Astrocyte (in vitro differentiated cells and primary cell): ENCODE measurements around the gene MAGIX. TPM values are rescaled to one million over a fixed set of nuclear protein-coding genes. Genes with fewer than 3 reads are reported as not detected.

ENCODE experiments used
- DNase-seq: peaks from one replicate; pipeline ENCODE4 v3.0.0-alpha.2; 2010; ENCODE audit warnings: low read depth
- FAIRE-seq: peaks from 2 replicates; lab custom pipeline; 2011; peaks lifted over from hg19 to GRCh38; lab: Jason Lieb, UNC
- H2AFZ ChIP-seq: 2 replicates; pipeline ENCODE4 v1.6.0; 2012; ENCODE audit warnings: low read depth, low read length, inconsistent platforms
- H3K27ac ChIP-seq: 2 replicates; pipeline ENCODE4 v1.5.1; 2011; ENCODE audit warnings: low read depth, low read length, inconsistent platforms
- H3K27me3 ChIP-seq: 2 replicates; pipeline ENCODE4 v1.6.0; 2011; ENCODE audit warnings: low read length, inconsistent platforms; ENCODE audit not compliant: insufficient read depth
- H3K36me3 ChIP-seq: 2 replicates; pipeline ENCODE4 v1.5.1; 2011; ENCODE audit warnings: low read length, inconsistent platforms; ENCODE audit not compliant: insufficient read depth
- H3K4me1 ChIP-seq: 2 replicates; pipeline ENCODE4 v1.5.1; 2011; ENCODE audit warnings: low read length, inconsistent platforms; ENCODE audit not compliant: insufficient read depth
- H3K4me2 ChIP-seq: 2 replicates; pipeline ENCODE4 v1.6.0; 2012; ENCODE audit warnings: low read length, inconsistent platforms
- H3K4me3 ChIP-seq: 2 replicates; pipeline ENCODE4 v1.5.1; 2011; ENCODE audit warnings: low read depth, mild to moderate bottlenecking, low read length, inconsistent platforms; ENCODE audit not compliant: insufficient read depth
- H3K79me2 ChIP-seq: 2 replicates; pipeline ENCODE4 v1.6.0; 2012; ENCODE audit warnings: mild to moderate bottlenecking, low read length, inconsistent platforms; ENCODE audit not compliant: insufficient read depth
- H3K9ac ChIP-seq: 2 replicates; pipeline ENCODE4 v1.6.0; 2012; ENCODE audit warnings: mild to moderate bottlenecking, low read length, inconsistent platforms
- H3K9me3 ChIP-seq: 2 replicates; pipeline ENCODE4 v1.5.1; 2012; ENCODE audit warnings: low read depth, mild to moderate bottlenecking, low read length, inconsistent platforms; ENCODE audit not compliant: insufficient read depth
- H4K20me1 ChIP-seq: 2 replicates; pipeline ENCODE4 v1.6.0; 2012; ENCODE audit warnings: low read length, inconsistent platforms; ENCODE audit not compliant: insufficient read depth
- H3K27ac Mint-ChIP-seq: one replicate; pipeline ENCODE4 v1.8.0; 2021; ENCODE audit warnings: mild to moderate bottlenecking, mixed read lengths; ENCODE audit not compliant: unreplicated experiment
- H3K27me3 Mint-ChIP-seq: one replicate; pipeline ENCODE4 v1.8.0; 2021; ENCODE audit warnings: low read depth, mixed read lengths; ENCODE audit not compliant: unreplicated experiment
- H3K36me3 Mint-ChIP-seq: one replicate; pipeline ENCODE4 v1.8.0; 2021; ENCODE audit warnings: low read depth, mixed read lengths; ENCODE audit not compliant: unreplicated experiment
- H3K4me1 Mint-ChIP-seq: one replicate; pipeline ENCODE4 v1.8.0; 2021; ENCODE audit warnings: low read depth, mixed read lengths; ENCODE audit not compliant: unreplicated experiment
- H3K4me3 Mint-ChIP-seq: one replicate; pipeline ENCODE4 v1.8.0; 2021; ENCODE audit warnings: mild to moderate bottlenecking, moderate library complexity, mixed read lengths; ENCODE audit not compliant: unreplicated experiment
- H3K9me3 Mint-ChIP-seq: one replicate; pipeline ENCODE4 v1.8.0; 2021; ENCODE audit warnings: mild to moderate bottlenecking, mixed read lengths; ENCODE audit not compliant: unreplicated experiment
- EZH2 ChIP-seq: IDR thresholded peaks from 2 replicates; pipeline ENCODE4 v1.6.1; 2012; ENCODE audit warnings: mild to moderate bottlenecking, low read length, inconsistent platforms; ENCODE audit not compliant: insufficient read depth
- total RNA-seq: library from RNA; stranded (reverse); gene quantifications from 2 replicates; pipeline ENCODE4 v1.2.1, GENCODE V29; 2021
- TF ChIP-seq, protein P1 (sequence below): IDR thresholded peaks from 2 replicates; pipeline ENCODE4 v1.5.1; 2011; ENCODE audit warnings: low read depth, mild to moderate bottlenecking, inconsistent platforms, low read length, moderate library complexity; ENCODE audit not compliant: insufficient read depth

The MAGIX gene
- total RNA-seq, 1 donor from 2014 or later: 1.2 TPM

DNA sequence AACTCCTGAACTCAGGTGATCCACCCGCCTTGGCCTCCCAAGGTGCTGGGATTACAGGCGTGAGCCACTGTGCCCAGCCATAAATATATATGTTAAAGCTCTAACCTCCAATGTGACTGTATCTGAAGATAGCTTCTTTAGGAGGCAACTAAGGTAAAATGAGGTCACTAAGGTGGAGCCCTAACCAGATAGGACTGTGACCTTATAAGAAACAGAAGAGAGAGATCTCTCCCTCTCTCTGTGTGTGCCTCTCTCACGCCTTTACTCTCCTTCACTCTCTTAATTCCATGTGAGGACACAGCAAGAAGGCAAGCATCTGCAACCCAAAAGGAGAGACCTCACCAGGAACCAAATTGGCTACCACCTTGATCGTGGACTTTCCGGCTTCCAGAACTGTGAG lies 926 bp upstream of the MAGIX start:
- H3K4me2 ChIP-seq: no peak overlapping the region
- no peaks in the 10 kb centered on the region for H3K9me3 ChIP-seq
- no peak overlapping the region for H3K4me3 ChIP-seq
- no peak overlapping the region for H2AFZ ChIP-seq
- FAIRE-seq (peak; percentile 55), DNase-seq (no peak)
- no peaks in the 10 kb centered on the region for H3K9me3 Mint-ChIP-seq
- no peaks in the 10 kb centered on the region for H3K36me3 Mint-ChIP-seq
- H3K36me3 ChIP-seq: no peaks in the 10 kb centered on the region
- TF ChIP-seq EZH2: no peak
- TF ChIP-seq, protein P1, sequence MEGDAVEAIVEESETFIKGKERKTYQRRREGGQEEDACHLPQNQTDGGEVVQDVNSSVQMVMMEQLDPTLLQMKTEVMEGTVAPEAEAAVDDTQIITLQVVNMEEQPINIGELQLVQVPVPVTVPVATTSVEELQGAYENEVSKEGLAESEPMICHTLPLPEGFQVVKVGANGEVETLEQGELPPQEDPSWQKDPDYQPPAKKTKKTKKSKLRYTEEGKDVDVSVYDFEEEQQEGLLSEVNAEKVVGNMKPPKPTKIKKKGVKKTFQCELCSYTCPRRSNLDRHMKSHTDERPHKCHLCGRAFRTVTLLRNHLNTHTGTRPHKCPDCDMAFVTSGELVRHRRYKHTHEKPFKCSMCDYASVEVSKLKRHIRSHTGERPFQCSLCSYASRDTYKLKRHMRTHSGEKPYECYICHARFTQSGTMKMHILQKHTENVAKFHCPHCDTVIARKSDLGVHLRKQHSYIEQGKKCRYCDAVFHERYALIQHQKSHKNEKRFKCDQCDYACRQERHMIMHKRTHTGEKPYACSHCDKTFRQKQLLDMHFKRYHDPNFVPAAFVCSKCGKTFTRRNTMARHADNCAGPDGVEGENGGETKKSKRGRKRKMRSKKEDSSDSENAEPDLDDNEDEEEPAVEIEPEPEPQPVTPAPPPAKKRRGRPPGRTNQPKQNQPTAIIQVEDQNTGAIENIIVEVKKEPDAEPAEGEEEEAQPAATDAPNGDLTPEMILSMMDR: no peak
- H3K27me3 Mint-ChIP-seq: no peaks in the 10 kb centered on the region
- no peak overlapping the region for H3K27ac ChIP-seq
- H3K79me2 ChIP-seq: no peaks in the 10 kb centered on the region
- H4K20me1 ChIP-seq: no peaks in the 10 kb centered on the region
- H3K27me3 ChIP-seq: no peaks in the 10 kb centered on the region
- no peak overlapping the region for H3K27ac Mint-ChIP-seq
- H3K4me1 Mint-ChIP-seq: no peaks in the 10 kb centered on the region
- H3K9ac ChIP-seq: no peak overlapping the region
- H3K4me3 Mint-ChIP-seq: no peak overlapping the region
- H3K4me1 ChIP-seq: peaks cover 4% of the 10 kb centered on the region

DNA sequence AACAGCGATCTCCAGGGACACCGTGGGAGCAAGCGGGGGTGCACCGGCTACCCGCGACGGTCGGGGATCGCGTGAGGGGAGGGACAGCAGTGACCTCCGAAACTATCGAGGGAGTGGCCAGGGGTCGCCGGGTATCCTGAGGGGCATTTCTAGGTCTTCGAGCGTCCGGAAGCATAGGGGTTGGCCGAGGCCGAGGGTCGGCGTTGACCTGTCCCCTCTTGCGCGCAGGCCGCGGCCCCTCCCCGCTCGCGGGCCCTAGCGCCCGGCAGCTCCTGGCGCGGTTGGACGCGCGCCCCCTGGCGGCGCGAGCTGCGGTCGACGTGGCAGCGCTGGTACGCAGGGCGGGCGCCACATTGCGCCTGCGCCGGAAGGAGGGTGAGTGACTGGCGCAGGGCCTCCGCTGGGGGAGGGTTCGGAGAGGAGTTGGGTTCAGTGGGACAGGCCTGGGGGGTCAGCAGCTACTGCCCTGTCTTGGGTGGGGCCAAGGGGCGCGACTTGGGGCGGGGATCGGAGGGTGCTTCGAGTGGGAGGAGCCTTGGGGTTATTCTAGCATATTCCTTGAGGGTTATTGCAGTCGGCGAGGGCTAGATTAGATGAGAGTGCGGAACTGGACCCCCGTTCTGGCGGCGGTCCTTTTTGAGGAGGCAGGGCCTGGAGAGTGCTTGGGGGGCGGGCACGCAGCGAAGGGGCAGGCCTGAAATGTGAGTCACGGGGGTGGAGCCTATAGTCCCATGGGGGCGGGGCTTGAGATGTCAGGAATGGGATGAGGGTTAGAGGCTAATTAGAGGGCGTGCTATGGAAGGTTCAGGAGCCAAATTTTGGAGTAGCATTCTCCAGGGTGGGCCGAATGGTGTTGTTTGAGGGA lies 1.2 kb downstream of the MAGIX start:
- H3K79me2 ChIP-seq: no peaks in the 10 kb centered on the region
- Mint-ChIP-seq H3K36me3 (no peaks in the 10 kb centered on the region), H3K27me3 (no peaks in the 10 kb centered on the region), H3K4me1 (peaks cover 4% of the 10 kb centered on the region), H3K9me3 (no peaks in the 10 kb centered on the region), H3K4me3 (peak overlapping the region; percentile 65), H3K27ac (peak overlapping the region; percentile 89)
- peak overlapping the region; percentile 81 for H3K9ac ChIP-seq
- peaks cover 15% of the 10 kb centered on the region for H3K4me1 ChIP-seq
- H3K9me3 ChIP-seq: no peaks in the 10 kb centered on the region
- H3K36me3 ChIP-seq: no peaks in the 10 kb centered on the region
- no peaks in the 10 kb centered on the region for H4K20me1 ChIP-seq
- no peak for TF ChIP-seq EZH2
- TF ChIP-seq, protein P1: peak; percentile 35
- FAIRE-seq (no peak), DNase-seq (peak; percentile 42)
- no peaks in the 10 kb centered on the region for H3K27me3 ChIP-seq
- peak overlapping the region; percentile 39 for H3K4me3 ChIP-seq
- H3K4me2 ChIP-seq: peak overlapping the region; percentile 83
- H3K27ac ChIP-seq: peak overlapping the region; percentile 68
- peak overlapping the region; percentile 85 for H2AFZ ChIP-seq
